Breast epithelium (tissue), 4 donors: ENCODE data around the gene PTPN18. TPM values are rescaled to one million over a fixed set of nuclear protein-coding genes. Genes with fewer than 3 reads are reported as not detected.

ENCODE experiments used
- DNase-seq, 2 donors: peaks; one replicate each; pipeline ENCODE4 v3.0.0-alpha.2; 2019; ENCODE audit warnings: low spot score in 2 of 2
- H3K27ac ChIP-seq, 2 donors: fragments of 200-600 bp; sonication (generic) in 1 of 2; one replicate each; pipeline ENCODE4 v1.5.1; 2016 to 2019; ENCODE audit warnings: mild to moderate bottlenecking in 1 of 2
- H3K27me3 ChIP-seq, 2 donors: fragments of 200-600 bp; sonication (generic) in 1 of 2; one replicate each; pipeline versions ENCODE4 v1.5.1 to v1.6.0; 2017 to 2019; ENCODE audit warnings: control low read depth in 1 of 2, mild to moderate bottlenecking in 1 of 2
- H3K36me3 ChIP-seq: fragments of 200-600 bp; one replicate; pipeline ENCODE4 v1.5.1; 2019
- H3K4me1 ChIP-seq, 2 donors: fragments of 200-600 bp; sonication (generic); one replicate each; pipeline ENCODE4 v1.5.1; 2016 to 2019; ENCODE audit warnings: control low read depth in 1 of 2
- H3K4me3 ChIP-seq, 3 donors: fragments of 200-600 bp; sonication (generic); 1 replicate in 2 of 3; 2 replicates in 1 of 3; pipeline ENCODE4 v1.5.1; 2016 to 2019; ENCODE audit warnings: mild to moderate bottlenecking in 3 of 3, moderate library complexity in 2 of 3
- H3K9me3 ChIP-seq, 2 donors: fragments of 200-600 bp; sonication (generic) in 1 of 2; one replicate each; pipeline ENCODE4 v1.5.1; 2016 to 2019; ENCODE audit warnings: control low read depth in 1 of 2
- CTCF ChIP-seq, 3 donors: fragments of 450-650 bp; IDR thresholded peaks; one replicate each; pipeline ENCODE4 v1.5.1; 2016 to 2017; ENCODE audit warnings: antibody characterized with exemption in 3 of 3, mild to moderate bottlenecking in 3 of 3, moderate library complexity in 3 of 3
- POLR2A ChIP-seq: fragments of 450-650 bp; IDR thresholded peaks from one replicate; pipeline ENCODE4 v1.6.1; 2016; ENCODE audit warnings: antibody characterized with exemption, mild to moderate bottlenecking, moderate library complexity
- POLR2AphosphoS5 ChIP-seq, 3 donors: sonication (generic); formaldehyde crosslinking; IDR thresholded peaks; one replicate each; pipeline ENCODE4 v1.6.1; 2017; ENCODE audit warnings: antibody characterized with exemption in 3 of 3
- intact Hi-C: fragments of 100-400 bp; cut with DNase I; formaldehyde crosslinking; loops from one replicate; pipeline ENCODE4 v1.15.1; 2023; ENCODE audit warnings: low total_unique reads
- total RNA-seq, 3 donors: library from RNA; depleted of rRNA; stranded (reverse); fragments of >200 nt; gene quantifications; one replicate each; pipeline ENCODE4 v1.1.0, GENCODE V29; 2016

The PTPN18 gene
- total RNA-seq, 3 donors from 2014 or later = 50.8 to 77.1 (median 54.3) TPM

DNA sequence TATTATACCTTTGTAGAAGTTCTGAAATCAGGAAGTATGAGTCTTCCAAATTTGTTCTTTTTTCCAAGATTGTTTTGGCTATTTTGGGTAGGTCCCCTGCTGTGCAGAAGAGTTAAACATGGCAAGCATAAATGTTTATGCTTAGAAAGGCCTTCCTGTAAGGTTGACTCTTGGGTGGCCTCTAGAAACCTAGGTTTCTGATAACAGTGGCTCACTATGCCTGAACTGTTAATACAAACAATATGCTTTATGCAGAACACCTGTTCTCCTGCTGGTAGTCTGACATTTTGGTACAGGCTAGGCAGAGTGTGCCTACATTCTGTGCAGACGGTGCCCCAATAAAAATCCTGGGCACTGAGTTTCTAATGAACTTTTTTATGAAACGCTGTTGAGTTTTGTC is 10.1 kb downstream of the PTPN18 start:
- Histone ChIP-seq H3K9me3 (no peaks in the 10 kb centered on the region), H3K4me1 (no peaks in the 10 kb centered on the region), H3K27me3 (no peaks in the 10 kb centered on the region), H3K4me3 (no peak overlapping the region), H3K27ac (no peak overlapping the region), H3K36me3 (no peaks in the 10 kb centered on the region)
- intact Hi-C loops = no loop called here
- TF ChIP-seq CTCF (IDR thresholded peaks at IDR 0.05) (no peak), POLR2A (no peak), POLR2AphosphoS5 (IDR thresholded peaks at IDR 0.05) (no peak)
- no peak for DNase-seq

- H3K36me3 ChIP-seq = no peaks in the 10 kb centered on the region
- H3K27ac ChIP-seq = no peak overlapping the region
- no peaks in the 10 kb centered on the region for H3K4me1 ChIP-seq
- H3K9me3 ChIP-seq = no peaks in the 10 kb centered on the region
- DNase-seq = no peak
- H3K27me3 ChIP-seq = no peaks in the 10 kb centered on the region
- intact Hi-C loops = no loop called here
- TF ChIP-seq POLR2AphosphoS5 (IDR thresholded peaks at IDR 0.05) (no peak), POLR2A (no peak), CTCF (IDR thresholded peaks at IDR 0.05) (no peak)
- no peak overlapping the region for H3K4me3 ChIP-seq
Observed at GRCh38 chr2:130366720-130367119, 10.9 kb downstream of the PTPN18 start.

- Histone ChIP-seq H3K4me1 (peaks cover 0 to 7% of the 10 kb centered on the region in 2 donors), H3K36me3 (no peaks in the 10 kb centered on the region), H3K27me3 (no peaks in the 10 kb centered on the region), H3K9me3 (no peaks in the 10 kb centered on the region), H3K27ac (no peak overlapping the region), H3K4me3 (no peak overlapping the region)
- TF ChIP-seq CTCF (IDR thresholded peaks at IDR 0.05) (no peak), POLR2A (no peak), POLR2AphosphoS5 (IDR thresholded peaks at IDR 0.05) (no peak)
- no peak for DNase-seq
- intact Hi-C loops = no loop called here
Observed at GRCh38 chr2:130368786-130369185, 12.9 kb downstream of the PTPN18 start.

- Histone ChIP-seq H3K9me3 (no peaks in the 10 kb centered on the region), H3K27ac (no peak overlapping the region), H3K36me3 (no peaks in the 10 kb centered on the region), H3K4me3 (no peak overlapping the region), H3K4me1 (peaks cover 0 to 7% of the 10 kb centered on the region in 2 donors), H3K27me3 (no peaks in the 10 kb centered on the region)
- no peak for DNase-seq
- intact Hi-C loops = no loop called here
- no peak for TF ChIP-seq CTCF (IDR thresholded peaks at IDR 0.05)
- TF ChIP-seq POLR2AphosphoS5 (IDR thresholded peaks at IDR 0.05) = no peak
- no peak for TF ChIP-seq POLR2A
Observed at GRCh38 chr2:130369311-130369964, 13.6 kb downstream of the PTPN18 start.

GRCh38 chr2:130369965-130370341 is 14.1 kb downstream of the PTPN18 start:
- H3K27ac ChIP-seq = no peak overlapping the region
- TF ChIP-seq POLR2A (no peak), CTCF (IDR thresholded peaks at IDR 0.05) (no peak), POLR2AphosphoS5 (IDR thresholded peaks at IDR 0.05) (no peak)
- peaks cover 0 to 7% of the 10 kb centered on the region in 2 donors for H3K4me1 ChIP-seq
- no peak overlapping the region for H3K4me3 ChIP-seq
- no peaks in the 10 kb centered on the region for H3K27me3 ChIP-seq
- DNase-seq = no peak
- H3K36me3 ChIP-seq = no peaks in the 10 kb centered on the region
- no peaks in the 10 kb centered on the region for H3K9me3 ChIP-seq
- intact Hi-C loops = no loop called here
